Measurements from ENCODE around the gene LMNA.

Gene LMNA

DNA sequence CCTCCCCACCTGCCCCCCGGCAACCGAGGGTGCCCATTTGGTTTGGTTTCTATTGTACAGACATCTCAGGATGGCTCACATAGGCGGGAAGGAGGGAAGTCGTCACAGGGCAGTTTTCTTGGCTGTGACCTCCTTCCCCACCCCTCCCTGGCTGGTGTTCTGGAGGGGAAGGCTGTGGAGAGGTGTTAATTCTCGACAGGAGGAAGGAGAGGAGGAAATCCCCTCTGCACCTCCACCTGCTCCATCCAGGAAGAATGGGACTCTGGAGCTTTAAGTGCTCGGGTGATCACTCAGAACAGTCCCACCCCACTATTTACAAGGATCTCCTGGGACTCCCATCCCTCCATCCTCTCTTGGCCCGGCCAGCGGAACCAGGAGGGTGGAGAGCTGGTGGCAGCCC is 39.9 kb upstream of the LMNA start:
- H3K79me2 ChIP-seq (ENCODE audit: control insufficient read depth, insufficient read depth, low read length, unreplicated experiment) = no peaks in the 10 kb centered on the region

GRCh38 chr1:156075162-156075561 is 39.3 kb upstream of the LMNA start:
- Histone ChIP-seq H3K4me3 (ENCODE audit: low read depth, low read length) (no peak overlapping the region), H3K36me3 (ENCODE audit: insufficient read depth, low read length) (no peaks in the 10 kb centered on the region), H2AFZ (ENCODE audit: low read length, unreplicated experiment) (no peak overlapping the region), H3K27me3 (ENCODE audit: insufficient read depth, low read length) (no peaks in the 10 kb centered on the region), H3K4me1 (ENCODE audit: control insufficient read depth, insufficient read depth, low read length, unreplicated experiment) (peaks cover 4% of the 10 kb centered on the region), H3K27ac (ENCODE audit: low read depth, low read length) (no peak overlapping the region), H3K79me2 (ENCODE audit: control insufficient read depth, insufficient read depth, low read length, unreplicated experiment) (no peaks in the 10 kb centered on the region)

More for the DNA sequence above, 39.9 kb upstream of the LMNA start:
- Histone ChIP-seq H3K4me3 (ENCODE audit: low read depth, low read length) (no peak overlapping the region), H3K27me3 (ENCODE audit: insufficient read depth, low read length) (no peaks in the 10 kb centered on the region), H2AFZ (ENCODE audit: low read length, unreplicated experiment) (no peak overlapping the region), H3K27ac (ENCODE audit: low read depth, low read length) (no peak overlapping the region), H3K36me3 (ENCODE audit: insufficient read depth, low read length) (no peaks in the 10 kb centered on the region), H3K4me1 (ENCODE audit: control insufficient read depth, insufficient read depth, low read length, unreplicated experiment) (peaks cover 4% of the 10 kb centered on the region)

GRCh38 chr1:156075775-156076204 is 38.7 kb upstream of the LMNA start:
- Histone ChIP-seq H3K79me2 (ENCODE audit: control insufficient read depth, insufficient read depth, low read length, unreplicated experiment) (no peaks in the 10 kb centered on the region), H3K27me3 (ENCODE audit: insufficient read depth, low read length) (no peaks in the 10 kb centered on the region), H2AFZ (ENCODE audit: low read length, unreplicated experiment) (no peak overlapping the region), H3K36me3 (ENCODE audit: insufficient read depth, low read length) (no peaks in the 10 kb centered on the region), H3K27ac (ENCODE audit: low read depth, low read length) (no peak overlapping the region), H3K4me3 (ENCODE audit: low read depth, low read length) (0 out of 2 replicates have a peak overlapping the region, but pooled peaks have one; percentile 60), H3K4me1 (ENCODE audit: control insufficient read depth, insufficient read depth, low read length, unreplicated experiment) (peaks cover 5% of the 10 kb centered on the region)

DNA sequence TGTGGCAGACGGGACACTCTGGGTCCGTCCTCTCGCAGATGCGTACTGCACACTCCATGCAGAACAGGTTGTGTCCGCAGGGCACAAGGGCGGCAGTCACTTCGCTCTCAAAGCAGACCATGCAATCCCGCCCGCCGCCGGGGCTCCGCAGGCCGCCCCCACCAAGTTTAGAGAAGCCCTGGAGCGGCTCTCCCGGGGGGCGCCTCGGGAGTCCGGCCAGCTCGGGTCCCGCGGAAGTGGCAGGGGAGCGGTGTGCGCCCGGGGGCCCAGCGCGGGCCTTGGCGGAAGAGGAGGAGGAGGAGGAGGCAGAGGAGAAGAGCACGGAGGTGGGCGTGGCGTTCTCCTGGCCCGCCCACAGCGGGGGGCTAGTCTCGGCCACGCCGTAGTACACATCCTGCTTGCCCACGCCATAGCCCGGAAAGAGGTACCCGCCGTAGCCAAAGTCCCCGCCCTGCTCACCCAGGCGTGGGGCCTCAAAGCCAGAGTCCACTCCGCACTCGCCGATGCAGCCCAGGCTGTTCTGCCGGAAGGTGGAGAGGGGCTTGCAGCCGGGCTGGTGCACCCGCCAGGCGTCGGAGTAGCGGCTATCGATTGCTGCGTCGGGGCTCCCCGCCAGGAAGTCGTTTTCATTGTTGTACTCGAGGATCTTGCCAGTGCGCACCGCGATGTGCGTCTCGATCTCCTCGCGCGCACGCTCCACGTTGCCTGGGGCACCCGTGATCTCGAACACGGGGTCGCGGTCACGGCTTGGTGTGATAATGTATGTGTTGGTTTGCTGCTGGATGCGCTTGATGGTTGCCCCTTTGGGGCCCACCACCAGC is 37.7 kb upstream of the LMNA start:
- H3K27ac ChIP-seq (ENCODE audit: low read depth, low read length) = no peak overlapping the region
- no peak overlapping the region for H2AFZ ChIP-seq (ENCODE audit: low read length, unreplicated experiment)
- no peaks in the 10 kb centered on the region for H3K36me3 ChIP-seq (ENCODE audit: insufficient read depth, low read length)
- peak overlapping the region; percentile 60 for H3K4me3 ChIP-seq (ENCODE audit: low read depth, low read length)
- H3K27me3 ChIP-seq (ENCODE audit: insufficient read depth, low read length) = no peaks in the 10 kb centered on the region
- H3K4me1 ChIP-seq (ENCODE audit: control insufficient read depth, insufficient read depth, low read length, unreplicated experiment) = peaks cover 10% of the 10 kb centered on the region
- H3K79me2 ChIP-seq (ENCODE audit: control insufficient read depth, insufficient read depth, low read length, unreplicated experiment) = no peaks in the 10 kb centered on the region

- Histone ChIP-seq H3K4me3 (ENCODE audit: low read depth, low read length) (no peak overlapping the region), H2AFZ (ENCODE audit: low read length, unreplicated experiment) (no peak overlapping the region), H3K79me2 (ENCODE audit: control insufficient read depth, insufficient read depth, low read length, unreplicated experiment) (no peaks in the 10 kb centered on the region), H3K27ac (ENCODE audit: low read depth, low read length) (no peak overlapping the region), H3K36me3 (ENCODE audit: insufficient read depth, low read length) (no peaks in the 10 kb centered on the region), H3K4me1 (ENCODE audit: control insufficient read depth, insufficient read depth, low read length, unreplicated experiment) (peaks cover 10% of the 10 kb centered on the region), H3K27me3 (ENCODE audit: insufficient read depth, low read length) (no peaks in the 10 kb centered on the region)
These were observed 37.1 kb upstream of the LMNA start for GRCh38 chr1:156077430-156077760.

GRCh38 chr1:156078728-156079127 is 35.8 kb upstream of the LMNA start:
- H3K4me1 ChIP-seq (ENCODE audit: control insufficient read depth, insufficient read depth, low read length, unreplicated experiment) = peaks cover 10% of the 10 kb centered on the region
- H3K36me3 ChIP-seq (ENCODE audit: insufficient read depth, low read length) = no peaks in the 10 kb centered on the region
- H3K4me3 ChIP-seq (ENCODE audit: low read depth, low read length) = no peak overlapping the region
- H3K27ac ChIP-seq (ENCODE audit: low read depth, low read length) = no peak overlapping the region
- no peaks in the 10 kb centered on the region for H3K27me3 ChIP-seq (ENCODE audit: insufficient read depth, low read length)
- H2AFZ ChIP-seq (ENCODE audit: low read length, unreplicated experiment) = no peak overlapping the region
- no peaks in the 10 kb centered on the region for H3K79me2 ChIP-seq (ENCODE audit: control insufficient read depth, insufficient read depth, low read length, unreplicated experiment)

DNA sequence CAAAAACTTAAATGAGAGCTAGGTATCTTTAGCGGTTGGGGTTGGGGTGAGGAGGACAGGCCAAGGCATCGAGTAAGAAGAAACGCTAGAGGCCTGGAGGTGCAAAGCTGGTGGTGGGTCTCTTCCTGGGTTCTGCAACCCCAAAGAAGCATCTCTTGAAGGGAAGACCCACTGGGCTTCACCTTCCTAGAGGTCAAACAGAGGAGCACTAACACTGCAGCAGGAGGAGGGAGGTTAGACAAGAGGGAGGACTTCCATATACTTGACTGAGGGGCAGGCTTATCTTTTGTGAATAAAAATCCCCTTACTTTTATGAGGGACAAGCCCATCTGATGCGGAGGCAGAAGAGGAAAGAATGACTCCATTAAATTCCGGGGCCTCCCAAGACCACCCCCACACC is 34.7 kb upstream of the LMNA start:
- Histone ChIP-seq H3K4me1 (ENCODE audit: control insufficient read depth, insufficient read depth, low read length, unreplicated experiment) (peaks cover 10% of the 10 kb centered on the region), H3K27me3 (ENCODE audit: insufficient read depth, low read length) (no peaks in the 10 kb centered on the region), H3K4me3 (ENCODE audit: low read depth, low read length) (no peak overlapping the region), H3K36me3 (ENCODE audit: insufficient read depth, low read length) (no peaks in the 10 kb centered on the region), H2AFZ (ENCODE audit: low read length, unreplicated experiment) (no peak overlapping the region), H3K79me2 (ENCODE audit: control insufficient read depth, insufficient read depth, low read length, unreplicated experiment) (no peaks in the 10 kb centered on the region), H3K27ac (ENCODE audit: low read depth, low read length) (no peak overlapping the region)

DNA sequence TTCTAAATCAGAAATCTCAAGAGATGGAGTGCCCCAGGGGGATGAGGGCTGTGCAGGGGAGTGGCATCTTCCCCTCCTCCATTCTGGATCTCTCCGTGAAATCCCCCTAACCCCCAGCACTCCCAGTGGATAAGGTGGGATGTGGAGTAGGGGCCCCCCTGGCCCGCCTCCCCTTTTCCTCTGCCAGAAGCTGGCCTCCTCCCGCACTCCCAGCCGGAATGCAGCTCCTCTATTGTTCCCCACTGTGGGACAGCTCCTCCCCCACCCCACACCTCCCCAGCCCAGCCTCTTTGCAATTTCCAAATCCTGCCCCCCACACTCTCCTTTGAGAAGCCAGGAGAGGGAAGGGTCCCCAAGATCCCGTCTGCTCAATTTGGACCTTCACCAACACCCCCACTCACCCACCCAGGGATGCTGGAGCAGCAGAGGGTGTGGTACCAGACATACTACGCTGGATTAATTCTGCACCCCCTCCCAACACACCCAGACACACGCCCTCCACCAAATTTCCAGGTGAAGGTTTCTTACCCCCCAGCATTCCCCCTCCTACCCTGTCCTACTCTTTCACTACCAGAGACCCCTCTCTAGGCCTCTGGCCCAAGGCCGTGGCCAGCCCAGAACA is 34.2 kb upstream of the LMNA start:
- H3K4me3 ChIP-seq (ENCODE audit: low read depth, low read length) = 0 out of 2 replicates have a peak overlapping the region, but pooled peaks have one; percentile 72
- H2AFZ ChIP-seq (ENCODE audit: low read length, unreplicated experiment) = no peak overlapping the region
- no peaks in the 10 kb centered on the region for H3K27me3 ChIP-seq (ENCODE audit: insufficient read depth, low read length)
- no peaks in the 10 kb centered on the region for H3K36me3 ChIP-seq (ENCODE audit: insufficient read depth, low read length)
- H3K4me1 ChIP-seq (ENCODE audit: control insufficient read depth, insufficient read depth, low read length, unreplicated experiment) = peaks cover 10% of the 10 kb centered on the region
- no peak overlapping the region for H3K27ac ChIP-seq (ENCODE audit: low read depth, low read length)
- H3K79me2 ChIP-seq (ENCODE audit: control insufficient read depth, insufficient read depth, low read length, unreplicated experiment) = no peaks in the 10 kb centered on the region

DNA sequence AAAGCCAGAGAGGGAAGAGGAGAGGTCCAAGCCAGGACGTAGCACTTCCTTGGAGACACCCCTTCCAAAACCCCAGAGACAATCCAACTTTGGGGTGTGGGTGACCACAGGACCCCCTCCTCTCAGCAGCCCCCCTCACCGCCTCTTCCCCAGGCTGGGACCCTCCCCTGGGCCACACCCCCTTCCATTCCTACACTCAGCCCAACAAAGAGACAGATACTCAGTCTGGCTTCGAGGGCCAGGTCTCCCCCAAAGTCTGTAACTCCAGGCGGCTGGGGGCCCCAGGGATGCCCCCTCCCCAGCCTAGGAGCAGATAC is 33.7 kb upstream of the LMNA start:
- Histone ChIP-seq H3K4me1 (ENCODE audit: control insufficient read depth, insufficient read depth, low read length, unreplicated experiment) (peaks cover 9% of the 10 kb centered on the region), H3K79me2 (ENCODE audit: control insufficient read depth, insufficient read depth, low read length, unreplicated experiment) (no peaks in the 10 kb centered on the region), H3K36me3 (ENCODE audit: insufficient read depth, low read length) (no peaks in the 10 kb centered on the region), H3K27ac (ENCODE audit: low read depth, low read length) (no peak overlapping the region), H3K4me3 (ENCODE audit: low read depth, low read length) (peak overlapping the region; percentile 72), H3K27me3 (ENCODE audit: insufficient read depth, low read length) (no peaks in the 10 kb centered on the region), H2AFZ (ENCODE audit: low read length, unreplicated experiment) (no peak overlapping the region)

- H3K4me1 ChIP-seq (ENCODE audit: control insufficient read depth, insufficient read depth, low read length, unreplicated experiment) = peaks cover 10% of the 10 kb centered on the region
- no peaks in the 10 kb centered on the region for H3K79me2 ChIP-seq (ENCODE audit: control insufficient read depth, insufficient read depth, low read length, unreplicated experiment)
- no peaks in the 10 kb centered on the region for H3K36me3 ChIP-seq (ENCODE audit: insufficient read depth, low read length)
- no peaks in the 10 kb centered on the region for H3K27me3 ChIP-seq (ENCODE audit: insufficient read depth, low read length)
- no peak overlapping the region for H3K27ac ChIP-seq (ENCODE audit: low read depth, low read length)
- peak overlapping the region; percentile 82 for H3K4me3 ChIP-seq (ENCODE audit: low read depth, low read length)
- H2AFZ ChIP-seq (ENCODE audit: low read length, unreplicated experiment) = no peak overlapping the region
These were observed 33.2 kb upstream of the LMNA start for GRCh38 chr1:156081180-156081916.

All from ACC112 (cell line).